OCI-M1 (cell line): ENCODE results near the gene PAX9.

Experiments
- DNase-seq: peaks from one replicate; lab custom pipeline; 2025; lab: John Stamatoyannopoulos, UW

Gene PAX9

GRCh38 chr14:36655963-36656686, 5.5 kb upstream of the PAX9 start:
- peak; percentile 25 for DNase-seq

- no peak for DNase-seq
Measured at GRCh38 chr14:36656687-36657398, 4.8 kb upstream of the PAX9 start.

GRCh38 chr14:36657399-36658122, 4.1 kb upstream of the PAX9 start:
- DNase-seq: no peak

- no peak for DNase-seq
Measured at GRCh38 chr14:36658123-36659009, 3.3 kb upstream of the PAX9 start.

GRCh38 chr14:36659010-36659821, 2.4 kb upstream of the PAX9 start:
- DNase-seq: no peak

GRCh38 chr14:36659822-36660735, 1.6 kb upstream of the PAX9 start:
- DNase-seq: no peak

GRCh38 chr14:36660736-36661505, 739 bp upstream of the PAX9 start:
- no peak for DNase-seq

- DNase-seq: no peak
Measured at GRCh38 chr14:36662258-36662542, 540 bp downstream of the PAX9 start.

GRCh38 chr14:36662543-36663403, 1.1 kb downstream of the PAX9 start:
- DNase-seq: no peak

GRCh38 chr14:36663404-36664321, 2.0 kb downstream of the PAX9 start:
- DNase-seq: no peak

GRCh38 chr14:36664322-36665193, 2.9 kb downstream of the PAX9 start:
- DNase-seq: no peak

GRCh38 chr14:36665887-36666415, 4.3 kb downstream of the PAX9 start:
- DNase-seq: no peak

GRCh38 chr14:36666416-36667206, 5.0 kb downstream of the PAX9 start:
- no peak for DNase-seq

GRCh38 chr14:36667679-36668078, 6.0 kb downstream of the PAX9 start:
- no peak for DNase-seq

- DNase-seq: no peak
Measured at GRCh38 chr14:36671149-36671548, 9.5 kb downstream of the PAX9 start.
